Stimulated activated CD8-positive, alpha-beta memory T cell treated with anti-CD3 and anti-CD28 coated beads, Interleukin-4, amount 100 ng/mL, for 48 hours (primary cell): ENCODE measurements around the gene NRG2.

Source experiments
- DNase-seq: peaks from one replicate; pipeline ENCODE4 v3.0.0-alpha.2; 2020

The NRG2 gene

DNA sequence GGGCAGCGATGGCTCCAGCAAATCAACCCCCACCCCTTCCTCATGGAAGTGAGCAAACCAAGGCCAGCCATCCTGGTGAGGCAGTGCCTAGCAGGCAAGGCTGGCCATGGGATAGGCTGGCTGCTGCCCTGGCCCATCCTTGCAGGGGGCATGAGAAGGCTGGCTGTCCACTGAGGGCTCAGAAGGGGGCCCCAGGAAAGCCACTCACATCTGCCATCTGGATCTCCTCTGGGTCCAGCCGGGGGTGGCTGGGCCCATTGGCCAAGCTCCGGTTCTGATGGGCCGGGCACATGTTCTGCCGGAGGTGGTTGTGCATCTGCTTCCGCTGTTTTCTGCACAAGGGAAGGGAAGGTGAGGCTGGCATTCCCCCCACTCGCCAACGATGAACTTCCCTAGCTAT is 190.4 kb downstream of the NRG2 start:
- no peak for DNase-seq

- DNase-seq: no peak
Observed at GRCh38 chr5:139851558-139851957, 191.5 kb downstream of the NRG2 start.

GRCh38 chr5:139850423-139851016 is 192.6 kb downstream of the NRG2 start:
- DNase-seq: no peak

DNA sequence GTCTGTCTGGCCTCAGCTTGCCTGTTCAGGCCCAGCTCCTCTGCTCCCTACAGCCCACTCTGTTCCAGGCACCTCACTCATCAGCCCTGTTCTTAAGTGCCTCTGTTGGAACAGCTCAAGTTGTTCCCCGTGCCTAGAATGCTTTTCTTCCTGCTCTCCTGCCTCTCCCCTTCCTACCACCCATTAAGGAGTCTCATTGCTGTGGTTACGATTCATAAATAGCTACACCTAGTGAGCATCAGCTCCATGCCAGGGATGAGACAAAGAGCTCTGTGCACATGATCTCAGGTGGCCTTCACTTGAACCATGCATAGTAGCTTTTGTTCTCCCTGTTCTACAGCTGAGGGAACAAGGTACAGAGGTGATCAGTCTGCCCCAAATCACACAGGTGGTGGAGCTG is 193.2 kb downstream of the NRG2 start:
- no peak for DNase-seq

DNA sequence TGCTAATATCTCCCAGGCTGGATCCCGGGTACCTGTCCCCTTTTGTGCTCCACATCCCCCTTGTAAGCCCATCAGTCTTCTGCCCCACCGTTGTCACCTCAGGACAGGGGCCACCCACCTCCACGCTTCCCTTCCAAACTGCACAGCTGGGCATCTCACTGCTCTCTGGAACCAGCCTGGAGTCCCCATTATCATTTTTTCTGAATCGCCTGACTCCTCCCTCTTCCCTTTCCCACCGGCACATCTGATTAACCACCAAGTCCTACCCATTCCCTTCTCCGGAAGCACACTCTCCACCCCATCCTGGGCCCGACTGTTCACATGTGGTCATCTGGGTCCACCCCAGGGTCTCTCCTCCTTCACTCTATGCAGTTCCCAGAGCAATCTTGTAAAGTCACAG is 193.6 kb downstream of the NRG2 start:
- no peak for DNase-seq

DNA sequence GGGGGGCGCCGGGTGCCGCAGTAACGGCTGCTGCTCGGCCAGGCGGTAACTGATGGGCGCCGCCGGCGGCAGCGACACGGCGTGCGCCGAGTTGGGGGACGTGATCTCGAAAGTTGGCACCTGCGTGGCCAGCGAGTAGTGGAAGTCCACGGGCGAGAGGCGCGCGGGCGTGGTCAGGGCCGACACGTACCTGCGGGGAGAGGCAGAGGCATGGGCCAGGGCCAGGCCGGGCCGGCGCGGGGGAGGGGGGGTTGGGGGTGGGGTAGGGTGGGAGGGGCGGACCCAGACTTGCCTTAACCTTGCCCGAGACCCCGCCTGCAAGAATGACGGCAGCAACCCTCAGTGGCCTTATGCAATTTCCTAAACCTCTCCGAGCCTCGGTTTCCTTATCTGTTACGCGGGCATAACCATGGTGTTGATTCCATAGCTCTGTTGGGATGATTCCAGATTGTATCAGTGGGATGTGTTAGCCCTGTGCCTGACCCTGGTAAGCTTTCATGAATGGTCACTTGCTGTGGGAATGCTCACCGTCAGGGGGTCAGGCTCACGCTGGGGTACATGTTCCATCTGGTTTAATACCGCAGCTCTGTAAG is 194.5 kb downstream of the NRG2 start:
- DNase-seq: peak; percentile 38

GRCh38 chr5:139847790-139848507 is 195.2 kb downstream of the NRG2 start:
- DNase-seq: peak; percentile 78

GRCh38 chr5:139847091-139847490 is 196.0 kb downstream of the NRG2 start:
- no peak for DNase-seq

GRCh38 chr5:139845846-139846681 is 197.0 kb downstream of the NRG2 start:
- DNase-seq: no peak

DNA sequence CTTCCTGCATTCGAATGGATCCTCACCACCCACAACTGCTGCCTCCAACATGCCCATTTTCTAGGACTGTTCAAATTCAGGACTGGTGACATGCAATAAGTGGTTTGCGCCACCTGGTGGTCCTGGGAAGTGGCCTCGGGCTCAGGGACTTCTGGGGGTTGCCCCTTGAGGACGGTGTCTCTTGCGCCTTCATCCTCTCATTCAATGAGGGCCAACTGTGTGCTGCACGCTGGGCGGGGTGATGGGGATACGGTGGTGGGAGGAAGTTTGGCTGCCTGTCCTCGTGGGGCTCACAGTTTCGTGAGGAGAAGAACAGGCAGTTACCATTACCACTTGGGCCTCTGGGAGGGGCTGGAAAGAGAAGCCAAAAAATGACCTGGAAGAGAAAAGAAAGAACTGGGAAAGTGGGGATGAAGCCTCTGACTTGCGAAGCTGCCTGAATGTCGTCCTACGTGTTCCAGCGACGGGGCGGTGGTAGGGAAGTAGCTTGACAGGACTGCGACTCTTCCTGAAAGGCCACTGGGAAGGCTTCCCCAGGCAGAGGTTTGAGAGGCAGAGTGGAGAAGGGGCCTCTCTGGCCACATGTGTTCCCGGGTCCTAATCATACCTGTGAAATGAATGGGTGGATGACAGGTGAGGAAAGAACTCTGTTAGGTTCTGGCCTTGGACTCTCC is 198.5 kb downstream of the NRG2 start:
- peak; percentile 86 for DNase-seq

DNA sequence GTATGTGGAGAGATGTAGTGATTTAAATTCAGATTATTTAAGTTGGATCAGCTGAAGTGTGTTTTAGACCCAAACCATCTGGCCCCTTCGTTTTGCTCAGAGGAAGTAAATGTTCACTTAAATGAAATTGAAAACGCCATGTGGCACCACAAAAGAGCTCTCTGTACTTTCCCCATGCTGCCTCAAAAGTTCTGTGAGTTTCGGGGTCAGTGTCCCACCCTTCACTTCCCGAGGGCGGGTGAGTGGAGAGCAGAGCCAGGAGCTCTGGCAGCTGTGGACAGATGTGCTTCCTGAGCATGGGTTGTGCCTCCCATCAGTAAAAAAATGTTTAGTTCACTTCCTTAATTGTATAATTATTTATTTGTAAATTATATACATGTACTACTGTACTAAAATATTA is 199.1 kb downstream of the NRG2 start:
- no peak for DNase-seq

DNA sequence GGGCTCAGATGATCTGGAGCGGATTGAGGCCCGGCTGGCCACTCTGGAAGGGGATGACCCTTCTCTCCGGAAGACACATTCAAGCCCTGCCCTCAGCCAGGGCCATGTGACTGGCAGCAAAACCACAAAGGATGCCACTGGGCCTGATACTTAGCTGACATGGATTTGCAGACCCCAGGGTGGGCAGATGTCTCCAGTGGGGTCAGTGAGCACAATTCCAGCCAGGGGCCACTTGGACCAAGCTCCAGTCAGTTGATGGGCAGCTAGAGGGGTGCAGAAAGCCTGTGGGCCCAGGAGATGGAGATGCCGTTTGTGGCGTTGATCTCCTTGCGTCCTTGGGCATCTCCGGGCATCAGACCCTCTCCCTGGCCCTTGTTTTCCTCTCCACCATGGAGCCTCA is 200.8 kb downstream of the NRG2 start:
- no peak for DNase-seq

- DNase-seq: no peak
Observed at GRCh38 chr5:139841549-139841948, 201.6 kb downstream of the NRG2 start.

DNA sequence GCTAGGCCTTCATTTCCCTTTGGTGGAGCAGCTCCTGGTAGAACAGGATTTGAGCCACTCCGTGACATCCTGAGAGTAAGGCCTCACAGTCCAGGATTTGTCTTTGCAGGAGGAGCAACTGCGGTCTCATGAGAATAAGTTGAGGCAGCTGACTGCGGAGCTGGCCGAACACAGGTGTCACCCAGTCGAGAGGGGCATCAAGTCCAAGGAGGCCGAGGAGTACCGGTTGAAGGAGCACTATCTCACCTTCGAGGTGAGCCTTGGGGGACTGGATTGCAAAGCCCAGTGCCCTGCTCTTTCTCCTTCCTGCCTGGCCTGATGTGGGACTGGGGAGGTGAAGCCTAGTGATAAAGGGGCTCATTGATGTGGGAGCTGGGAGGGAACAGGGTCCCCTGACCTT is 203.2 kb downstream of the NRG2 start:
- DNase-seq: no peak

DNA sequence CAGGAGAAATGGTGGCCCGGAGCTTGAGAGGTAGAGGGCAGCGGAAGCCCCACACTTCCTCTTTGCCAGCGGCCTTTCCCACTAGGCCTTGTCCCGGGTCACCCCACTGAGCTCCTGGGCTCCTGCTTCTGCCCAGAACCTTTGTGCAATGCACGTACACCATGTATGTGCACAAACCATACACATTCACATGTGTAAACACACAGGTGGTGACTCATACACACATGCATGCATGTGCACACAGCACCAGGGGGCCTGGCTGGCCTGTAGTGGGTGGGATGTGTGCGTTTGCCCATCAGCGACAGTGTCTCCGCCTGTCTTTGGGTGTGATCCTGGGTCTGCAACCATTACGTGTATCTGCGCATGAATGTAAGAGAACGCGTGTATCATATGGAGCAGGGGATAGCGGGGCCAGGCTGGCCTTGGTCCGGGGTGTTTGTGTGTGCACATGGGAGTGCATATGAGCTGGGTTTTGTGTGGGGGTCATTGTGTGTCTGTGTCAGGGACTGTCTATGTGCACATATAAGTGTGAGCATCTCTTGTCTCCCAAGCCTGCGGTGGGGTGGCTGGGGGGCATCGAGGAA is 203.8 kb downstream of the NRG2 start:
- DNase-seq: no peak

GRCh38 chr5:139838381-139839197 is 204.5 kb downstream of the NRG2 start:
- DNase-seq: no peak

DNA sequence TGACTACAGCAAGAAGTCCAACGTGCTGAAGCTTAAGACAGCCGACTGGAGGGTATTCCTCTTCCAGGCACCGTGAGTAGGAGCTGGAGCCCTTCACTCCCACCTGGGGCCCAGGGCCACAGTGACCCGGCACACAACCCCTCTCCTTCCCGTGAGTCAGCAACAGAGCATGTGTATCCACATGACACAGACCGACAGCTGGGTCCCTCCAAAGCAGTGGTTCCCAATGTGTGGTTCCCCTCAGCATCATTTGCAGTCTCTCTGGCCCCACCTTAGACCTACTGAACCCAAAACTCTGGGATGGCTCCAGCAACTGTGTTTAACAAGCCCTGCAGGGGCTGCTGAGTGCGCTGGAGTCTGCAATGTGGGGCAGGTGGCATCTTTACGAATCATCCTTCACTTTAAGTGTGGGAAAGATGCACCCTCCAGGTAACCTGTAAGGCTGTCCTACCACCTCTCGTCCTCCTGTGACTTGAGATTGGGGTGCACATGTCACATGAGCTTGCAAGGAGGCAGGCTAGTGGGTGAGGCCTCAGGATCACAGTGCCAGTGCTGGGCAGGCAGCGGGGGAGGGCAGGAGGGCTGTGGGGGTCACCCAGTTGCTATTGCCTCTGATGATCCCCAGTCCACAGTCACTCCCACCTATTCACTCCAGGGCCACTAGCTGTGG is 205.3 kb downstream of the NRG2 start:
- DNase-seq: no peak

DNA sequence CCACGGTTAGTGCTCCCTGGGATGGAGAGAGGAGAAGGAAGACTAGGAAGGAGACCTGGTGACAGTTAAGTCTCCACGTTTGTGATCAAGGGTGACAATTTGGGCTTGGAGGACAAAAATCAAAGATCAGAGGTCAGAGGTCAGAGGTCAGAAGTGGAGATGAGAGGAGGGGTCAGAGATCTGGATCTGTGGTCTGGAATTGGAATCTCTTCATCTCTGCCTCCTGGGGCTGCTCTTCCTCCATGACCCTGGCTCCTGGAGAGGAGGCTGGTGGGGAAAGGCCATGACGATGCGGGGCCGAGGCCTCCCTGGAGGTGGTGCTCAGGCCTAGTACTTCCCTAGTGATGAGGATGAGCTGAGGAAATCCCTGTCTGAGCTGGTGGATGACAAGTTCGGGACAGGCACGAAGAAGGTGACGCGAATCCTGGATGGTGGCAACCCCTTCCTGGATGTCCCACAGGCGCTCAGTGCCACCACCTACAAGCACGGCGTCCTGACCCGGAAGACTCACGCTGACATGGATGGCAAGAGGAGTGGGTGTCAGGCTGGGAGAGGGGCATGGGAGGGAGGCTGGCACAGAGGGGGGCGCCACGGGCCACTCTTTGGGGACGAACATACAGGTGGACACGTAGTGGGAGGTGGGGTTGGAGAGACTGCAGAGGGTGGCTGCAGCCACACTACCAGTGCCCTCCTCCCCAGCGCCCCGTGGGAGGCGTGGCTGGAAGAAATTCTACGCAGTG is 206.5 kb downstream of the NRG2 start:
- DNase-seq: no peak

GRCh38 chr5:139835656-139836055 is 207.4 kb downstream of the NRG2 start:
- DNase-seq: no peak

GRCh38 chr5:139833525-139833924 is 209.6 kb downstream of the NRG2 start:
- no peak for DNase-seq
